Upper lobe of left lung (tissue), 4 donors: ENCODE results near the gene ECT2.

Source experiments
- EP300 ChIP-seq, 4 donors: sonication (generic); formaldehyde crosslinking; IDR thresholded peaks; one replicate each; pipeline ENCODE4 v1.5.1; 2017; ENCODE audit warnings: antibody characterized with exemption in 4 of 4, control low read depth in 2 of 4
- POLR2A ChIP-seq, 4 donors: fragments of 450-650 bp; IDR thresholded peaks; one replicate each; pipeline ENCODE4 v1.5.1; 2016 to 2017; ENCODE audit warnings: antibody characterized with exemption in 4 of 4, mild to moderate bottlenecking in 2 of 4
- POLR2AphosphoS5 ChIP-seq, 2 donors: sonication (generic); formaldehyde crosslinking; IDR thresholded peaks; one replicate each; pipeline ENCODE4 v1.5.1; 2017; ENCODE audit warnings: antibody characterized with exemption in 2 of 2
- TF ChIP-seq, protein P1 (sequence below), 6 experiments: fragments of 450-650 bp in 4 of 6; fragments of 200-600 bp in 2 of 6; sonication (generic) in 2 of 6; IDR thresholded peaks; one replicate each; pipeline ENCODE4 v1.5.1; 2016 to 2019; ENCODE audit warnings: antibody characterized with exemption in 6 of 6

DNA sequence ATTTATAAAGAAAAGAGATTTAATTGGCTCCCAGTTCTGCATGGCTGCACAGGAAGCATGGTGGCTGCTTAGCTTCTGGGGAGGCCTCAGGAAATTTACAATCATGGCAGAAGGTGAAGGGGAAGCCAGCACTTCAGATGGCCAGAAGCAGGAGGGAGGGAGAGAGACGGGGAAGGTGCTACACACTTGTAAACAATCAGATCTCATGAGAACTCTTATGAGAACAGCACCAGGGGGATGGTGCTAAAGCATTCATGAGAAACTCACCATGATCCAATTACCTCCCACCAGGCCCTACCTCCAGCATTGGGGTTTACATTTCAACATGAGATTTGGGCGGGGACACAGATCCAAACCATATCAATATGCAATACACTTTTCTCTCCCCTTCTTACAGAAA lies 73.7 kb downstream of the ECT2 start:
- TF ChIP-seq POLR2AphosphoS5 (IDR thresholded peaks at IDR 0.05) (no peak), EP300 (IDR thresholded peaks at IDR 0.05) (no peak), POLR2A (IDR thresholded peaks at IDR 0.05) (no peak)
- TF ChIP-seq, protein P1, sequence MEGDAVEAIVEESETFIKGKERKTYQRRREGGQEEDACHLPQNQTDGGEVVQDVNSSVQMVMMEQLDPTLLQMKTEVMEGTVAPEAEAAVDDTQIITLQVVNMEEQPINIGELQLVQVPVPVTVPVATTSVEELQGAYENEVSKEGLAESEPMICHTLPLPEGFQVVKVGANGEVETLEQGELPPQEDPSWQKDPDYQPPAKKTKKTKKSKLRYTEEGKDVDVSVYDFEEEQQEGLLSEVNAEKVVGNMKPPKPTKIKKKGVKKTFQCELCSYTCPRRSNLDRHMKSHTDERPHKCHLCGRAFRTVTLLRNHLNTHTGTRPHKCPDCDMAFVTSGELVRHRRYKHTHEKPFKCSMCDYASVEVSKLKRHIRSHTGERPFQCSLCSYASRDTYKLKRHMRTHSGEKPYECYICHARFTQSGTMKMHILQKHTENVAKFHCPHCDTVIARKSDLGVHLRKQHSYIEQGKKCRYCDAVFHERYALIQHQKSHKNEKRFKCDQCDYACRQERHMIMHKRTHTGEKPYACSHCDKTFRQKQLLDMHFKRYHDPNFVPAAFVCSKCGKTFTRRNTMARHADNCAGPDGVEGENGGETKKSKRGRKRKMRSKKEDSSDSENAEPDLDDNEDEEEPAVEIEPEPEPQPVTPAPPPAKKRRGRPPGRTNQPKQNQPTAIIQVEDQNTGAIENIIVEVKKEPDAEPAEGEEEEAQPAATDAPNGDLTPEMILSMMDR (IDR thresholded peaks at IDR 0.05) = no peak
